Activated CD4-positive, alpha-beta T cell treated with anti-CD3 and anti-CD28 coated beads, Interleukin-2, amount 50 U/mL, for 4 hours (primary cell): ENCODE results near the gene CD36.

ENCODE experiments used
- DNase-seq, 2 experiments: peaks; one replicate each; pipeline ENCODE4 v3.0.0-alpha.2; 2020

CD36 gene

GRCh38 chr7:80708123-80708522 is 69.7 kb downstream of the CD36 start:
- DNase-seq = no peak

DNA sequence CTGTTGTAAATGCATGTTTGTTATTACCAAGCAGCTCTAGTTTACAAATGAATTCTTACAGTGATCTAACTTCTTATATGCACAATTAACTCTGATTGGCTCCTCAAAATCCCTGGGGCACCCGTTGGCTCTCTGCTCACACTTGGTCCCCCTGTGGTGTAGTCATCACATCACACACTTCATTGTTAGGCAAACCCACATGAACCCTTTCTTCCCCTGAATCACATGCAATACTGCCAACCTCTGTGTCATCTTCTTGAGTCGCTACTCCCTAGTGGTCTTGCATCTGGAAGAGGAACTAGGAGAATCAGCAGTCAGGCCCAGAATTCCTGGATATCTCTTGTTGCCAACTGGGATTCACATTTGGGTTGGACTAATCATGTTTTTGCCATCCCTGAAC is 73.1 kb downstream of the CD36 start:
- DNase-seq = no peak

- no peak for DNase-seq
Observed at GRCh38 chr7:80719261-80719660, 80.8 kb downstream of the CD36 start.

DNA sequence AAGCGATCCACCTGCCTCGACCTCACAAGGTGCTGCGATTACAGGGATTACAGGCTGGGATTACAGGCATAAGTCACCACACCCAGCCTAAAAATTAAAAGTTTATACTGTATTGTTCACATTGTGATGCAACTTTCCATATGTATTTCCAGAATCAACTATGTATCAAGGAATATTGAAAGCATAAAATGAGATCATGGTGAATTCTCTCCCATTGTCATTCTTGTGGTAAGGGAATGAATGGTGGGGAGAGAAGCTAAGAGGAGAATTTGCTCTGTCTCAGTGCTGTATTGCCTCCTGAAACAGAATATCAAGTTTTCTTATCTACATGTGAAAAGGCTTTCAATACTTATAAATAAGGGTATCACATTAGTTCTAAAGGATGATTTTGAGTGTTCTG is 81.7 kb downstream of the CD36 start:
- DNase-seq = no peak

DNA sequence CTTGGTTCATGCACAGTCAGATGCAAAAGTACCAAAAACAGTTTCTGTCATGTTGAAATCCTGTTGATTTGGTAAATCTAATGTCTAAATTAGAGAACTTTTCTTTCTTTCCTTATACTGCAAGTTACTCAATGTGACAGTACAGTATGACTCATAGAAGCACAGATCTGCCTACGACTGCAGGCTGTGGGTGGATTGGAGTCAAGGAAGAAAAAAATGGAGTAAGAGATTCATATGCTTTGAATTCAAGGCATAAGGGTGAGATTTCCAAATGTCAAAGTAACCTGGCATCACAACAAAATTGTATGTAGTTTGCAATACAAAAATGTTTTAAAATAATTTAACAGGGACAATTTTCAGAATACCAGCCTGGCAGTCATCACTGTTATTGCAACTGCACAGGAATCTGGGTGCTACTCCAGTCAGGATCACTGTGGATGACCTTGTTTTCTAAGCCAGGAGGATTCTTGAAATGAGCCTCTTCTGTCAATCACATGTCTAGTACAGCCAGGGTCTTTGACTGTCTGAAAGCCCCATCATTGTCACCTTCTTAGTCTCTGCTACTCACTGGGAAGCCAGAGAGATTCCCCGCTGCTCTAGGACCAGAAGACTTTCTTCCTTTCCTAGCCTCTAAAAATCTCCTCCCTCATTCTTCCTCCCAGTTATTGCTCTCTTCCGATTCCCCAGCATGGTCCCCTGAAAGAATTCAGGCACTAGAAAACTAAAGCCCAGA is 83.6 kb downstream of the CD36 start:
- DNase-seq = no peak

DNA sequence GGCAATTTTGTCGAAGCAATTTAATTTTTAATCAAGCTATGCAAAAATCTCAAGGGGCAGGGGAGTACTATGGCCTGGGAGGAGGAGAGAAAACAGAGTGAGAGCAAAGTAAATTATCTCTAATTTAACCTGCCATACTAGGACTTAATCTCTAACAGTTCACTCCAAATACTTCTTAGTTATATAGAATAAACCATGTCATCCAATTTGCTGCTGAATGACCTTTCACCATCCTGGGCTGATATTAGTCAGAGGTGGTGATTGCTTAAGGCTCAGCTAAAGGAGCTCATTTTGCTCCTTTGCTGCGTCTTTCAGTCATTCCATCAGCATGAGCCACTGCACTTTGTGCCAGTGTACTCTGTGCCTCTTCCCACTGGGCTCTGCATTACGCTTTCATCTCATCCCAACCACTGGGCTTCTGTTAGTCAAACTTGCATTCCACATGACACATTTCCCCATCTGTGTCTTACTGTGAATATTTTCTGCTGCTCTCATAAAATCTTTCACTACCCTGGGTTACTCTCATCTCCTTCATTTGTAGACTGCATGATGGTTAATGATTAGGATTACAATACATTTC is 84.3 kb downstream of the CD36 start:
- DNase-seq = no peak

DNA sequence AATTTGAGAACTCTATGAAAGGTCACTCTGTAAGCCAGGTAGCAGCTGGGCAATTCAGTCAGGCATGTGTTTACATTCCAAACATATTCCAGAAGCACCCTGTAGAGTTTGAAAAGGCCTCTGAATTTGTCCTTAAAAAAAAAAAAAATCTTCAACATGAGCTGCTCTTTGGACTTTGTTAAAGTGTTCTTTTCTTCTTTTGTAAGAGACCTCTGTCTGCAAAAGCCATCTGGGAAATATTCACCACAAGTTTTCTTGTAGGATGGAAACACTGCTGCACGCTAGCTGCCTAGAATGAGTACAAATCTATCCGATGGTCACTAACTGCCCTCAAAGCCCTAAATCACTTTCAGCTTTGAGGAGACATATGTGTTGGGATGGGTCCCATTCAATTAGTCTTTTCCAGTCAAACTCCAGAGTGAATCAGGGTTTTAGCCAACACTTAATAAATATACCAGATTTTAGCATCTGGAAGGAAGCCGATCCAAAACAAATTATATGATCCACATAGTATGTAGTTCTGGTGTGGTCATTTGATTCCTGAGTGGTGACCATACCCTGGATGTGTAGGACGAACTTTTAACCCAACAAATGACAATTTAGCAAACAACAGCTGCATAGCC is 85.9 kb downstream of the CD36 start:
- no peak for DNase-seq

DNA sequence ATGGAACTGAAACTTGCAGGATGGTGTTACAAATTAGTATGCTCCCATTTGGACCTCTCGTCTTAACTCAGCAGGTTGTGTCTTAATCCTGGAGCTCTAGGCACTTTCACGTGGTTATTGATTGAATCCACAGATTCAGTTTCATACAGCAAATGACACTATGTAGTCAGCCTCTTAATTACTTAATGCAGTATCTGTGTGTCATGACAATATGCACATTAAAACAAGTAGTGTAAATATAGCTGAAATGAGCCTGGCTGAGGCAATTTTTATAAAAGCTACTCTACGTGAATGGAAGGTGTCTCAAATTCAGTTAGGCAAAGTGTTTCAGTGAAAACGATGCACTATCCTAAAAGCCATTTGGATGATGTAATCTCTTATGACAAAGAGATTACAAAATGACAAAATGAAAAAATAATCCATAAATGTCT is 86.8 kb downstream of the CD36 start:
- DNase-seq = no peak
